HCT116 (cell line): ENCODE data around the gene TSKU. TPM values are rescaled to one million over a fixed set of nuclear protein-coding genes. Genes with fewer than 3 reads are reported as not detected.

ENCODE experiments used
- ATAC-seq: fragments of 200-7000 bp; cut with Tn5 transposase; 2 replicates; pipeline ENCODE4 v1.9.1; 2020; ENCODE audit warnings: mild to moderate bottlenecking, moderate library complexity
- BruUV-seq: library from RNA; stranded (reverse); fragments of 400-500 nt; replicated peaks from 2 replicates; lab custom pipeline; 2021; lab: Mats Ljungman, UMichigan
- CTCF ChIA-PET: fragments of 300-600 bp; sonication (Branson Sonifier 250); formaldehyde crosslinking; loops from one replicate; lab custom pipeline; 2021; ENCODE audit warnings: antibody characterized with exemption; lab: Charles Lee
- POLR2A ChIA-PET: fragments of 300-600, 350-600 bp; sonication (Branson Sonifier 250); formaldehyde crosslinking; loops from one replicate; lab custom pipeline; 2021; ENCODE audit warnings: antibody characterized with exemption; lab: Charles Lee
- RAD21 ChIA-PET, 2 experiments: fragments of 300-600 bp; sonication (Branson Sonifier 250); formaldehyde crosslinking; loops; one replicate each; lab custom pipeline; 2023; ENCODE audit warnings: low total read pairs in 2 of 2; ENCODE audit not compliant: uncharacterized antibody in 2 of 2, unreplicated experiment in 2 of 2, low non-redundant PET in 1 of 2; lab: Charles Lee
- DNase-seq: peaks from one replicate; pipeline ENCODE4 v3.0.0-alpha.2; 2010; ENCODE audit warnings: low read depth, low spot score
- H2AFZ ChIP-seq: fragments of 200-600 bp; shearing (Covaris generic), sonication (generic); 2 replicates; pipeline ENCODE4 v1.6.1; 2017; ENCODE audit warnings: low read depth, mixed run types, mixed read lengths, antibody characterized with exemption, low read length; ENCODE audit not compliant: poor library complexity, severe bottlenecking
- H3K27ac ChIP-seq: 2 replicates; pipeline ENCODE4 v1.5.1; 2012; ENCODE audit warnings: low read depth, low read length
- H3K27me3 ChIP-seq: fragments of 200-600 bp; sonication (generic); 2 replicates; pipeline ENCODE4 v1.6.1; 2016; ENCODE audit warnings: mixed run types, low read length, mixed read lengths; ENCODE audit not compliant: insufficient read depth
- H3K36me3 ChIP-seq, 2 experiments: fragments of 200-500 bp in 1 of 2; fragments of 200-600 bp in 1 of 2; sonication (Bioruptor generic) in 1 of 2; sonication (generic) in 1 of 2; 2 replicates each; pipeline versions ENCODE4 v1.5.1 to v1.6.1; 2014 to 2016; ENCODE audit warnings: low read length in 2 of 2, inconsistent platforms in 1 of 2, mixed read lengths in 1 of 2, mixed run types in 1 of 2; ENCODE audit not compliant: insufficient read depth in 2 of 2, control insufficient read depth in 1 of 2
- H3K4me1 ChIP-seq, 2 experiments: fragments of 200-600 bp in 1 of 2; sonication (generic) in 1 of 2; 2 replicates each; pipeline versions ENCODE4 v1.5.1 to v1.6.1; 2012 to 2017; ENCODE audit warnings: low read length in 2 of 2, inconsistent platforms in 1 of 2, mild to moderate bottlenecking in 1 of 2, mixed read lengths in 1 of 2, mixed run types in 1 of 2, moderate library complexity in 1 of 2; ENCODE audit not compliant: insufficient read depth in 2 of 2, control insufficient read depth in 1 of 2
- H3K4me2 ChIP-seq: fragments of 200-600 bp; sonication (generic); 2 replicates; pipeline ENCODE4 v1.6.1; 2017; ENCODE audit warnings: mixed run types, low read length, mixed read lengths
- H3K4me3 ChIP-seq, 2 experiments: fragments of 200-600 bp in 1 of 2; sonication (generic) in 1 of 2; replicated peaks in 1 of 2; 2 replicates each; pipeline ENCODE4 v1.5.1; 2011 to 2016; ENCODE audit warnings: low read length in 2 of 2, control low read depth in 1 of 2, low read depth in 1 of 2, mild to moderate bottlenecking in 1 of 2, mixed read lengths in 1 of 2, mixed run types in 1 of 2
- H3K79me2 ChIP-seq: fragments of 200-600 bp; sonication (generic); 2 replicates; pipeline ENCODE4 v1.6.1; 2017; ENCODE audit warnings: mild to moderate bottlenecking, mixed run types, low read length, moderate library complexity, mixed read lengths; ENCODE audit not compliant: insufficient read depth
- H3K9ac ChIP-seq: fragments of 200-600 bp; sonication (generic); 2 replicates; pipeline ENCODE4 v1.6.1; 2016; ENCODE audit warnings: low read length, mixed read lengths
- H3K9me2 ChIP-seq: fragments of 200-600 bp; sonication (generic), shearing (Covaris generic); 2 replicates; pipeline ENCODE4 v1.6.1; 2017; ENCODE audit warnings: mixed run types, mild to moderate bottlenecking, moderate library complexity; ENCODE audit not compliant: insufficient read depth
- H3K9me3 ChIP-seq, 2 experiments: fragments of 200-500 bp in 1 of 2; fragments of 200-600 bp in 1 of 2; sonication (Bioruptor generic) in 1 of 2; sonication (generic) in 1 of 2; 2 replicates each; pipeline ENCODE4 v1.6.1; 2014 to 2017; ENCODE audit warnings: low read length in 2 of 2, mixed read lengths in 2 of 2, inconsistent platforms in 1 of 2, low read depth in 1 of 2, mild to moderate bottlenecking in 1 of 2, mixed run types in 1 of 2, moderate library complexity in 1 of 2; ENCODE audit not compliant: control insufficient read depth in 1 of 2, insufficient read depth in 1 of 2
- H4K20me1 ChIP-seq: fragments of 200-600 bp; sonication (generic), shearing (Covaris generic); 2 replicates; pipeline ENCODE4 v1.6.1; 2017; ENCODE audit warnings: mixed run types, mild to moderate bottlenecking, moderate library complexity; ENCODE audit not compliant: insufficient read depth
- MAX ChIP-seq: IDR thresholded peaks from 2 replicates; pipeline ENCODE4 v1.6.1; 2012
- POLR2AphosphoS5 ChIP-seq: IDR thresholded peaks from 2 replicates; pipeline ENCODE4 v1.6.1; 2011; ENCODE audit warnings: mild to moderate bottlenecking, low read depth, low read length, moderate library complexity
- REST ChIP-seq: IDR thresholded peaks from 2 replicates; pipeline ENCODE4 v1.6.1; 2012; ENCODE audit warnings: low read depth
- TCF7L2 ChIP-seq: IDR thresholded peaks from 2 replicates; pipeline ENCODE4 v1.7.0; 2011; ENCODE audit warnings: borderline replicate concordance, inconsistent platforms; ENCODE audit not compliant: insufficient read depth, insufficient read length; ENCODE audit errors: extremely low read depth
- YY1 ChIP-seq: IDR thresholded peaks from 2 replicates; pipeline ENCODE4 v1.6.1; 2011; ENCODE audit warnings: low read length, low read depth, moderate library complexity, mild to moderate bottlenecking; ENCODE audit not compliant: insufficient replicate concordance; ENCODE audit errors: extremely low read depth
- intact Hi-C: fragments of 100-400 bp; cut with micrococcal nuclease; formaldehyde crosslinking; loops from 2 replicates; pipeline ENCODE4 v1.10.0; 2022
- total RNA-seq: library from RNA; stranded (reverse); gene quantifications from one replicate; pipeline ENCODE4 v1.2.1, GENCODE V29; 2021; ENCODE audit not compliant: unreplicated experiment

The TSKU gene
- total RNA-seq, 1 experiment from 2014 or later, result 21.9 TPM

GRCh38 chr11:76782531-76783293 is 444 bp upstream of the TSKU start (continued):
- peak; percentile 77 for TF ChIP-seq YY1
- no peak for TF ChIP-seq MAX

DNA sequence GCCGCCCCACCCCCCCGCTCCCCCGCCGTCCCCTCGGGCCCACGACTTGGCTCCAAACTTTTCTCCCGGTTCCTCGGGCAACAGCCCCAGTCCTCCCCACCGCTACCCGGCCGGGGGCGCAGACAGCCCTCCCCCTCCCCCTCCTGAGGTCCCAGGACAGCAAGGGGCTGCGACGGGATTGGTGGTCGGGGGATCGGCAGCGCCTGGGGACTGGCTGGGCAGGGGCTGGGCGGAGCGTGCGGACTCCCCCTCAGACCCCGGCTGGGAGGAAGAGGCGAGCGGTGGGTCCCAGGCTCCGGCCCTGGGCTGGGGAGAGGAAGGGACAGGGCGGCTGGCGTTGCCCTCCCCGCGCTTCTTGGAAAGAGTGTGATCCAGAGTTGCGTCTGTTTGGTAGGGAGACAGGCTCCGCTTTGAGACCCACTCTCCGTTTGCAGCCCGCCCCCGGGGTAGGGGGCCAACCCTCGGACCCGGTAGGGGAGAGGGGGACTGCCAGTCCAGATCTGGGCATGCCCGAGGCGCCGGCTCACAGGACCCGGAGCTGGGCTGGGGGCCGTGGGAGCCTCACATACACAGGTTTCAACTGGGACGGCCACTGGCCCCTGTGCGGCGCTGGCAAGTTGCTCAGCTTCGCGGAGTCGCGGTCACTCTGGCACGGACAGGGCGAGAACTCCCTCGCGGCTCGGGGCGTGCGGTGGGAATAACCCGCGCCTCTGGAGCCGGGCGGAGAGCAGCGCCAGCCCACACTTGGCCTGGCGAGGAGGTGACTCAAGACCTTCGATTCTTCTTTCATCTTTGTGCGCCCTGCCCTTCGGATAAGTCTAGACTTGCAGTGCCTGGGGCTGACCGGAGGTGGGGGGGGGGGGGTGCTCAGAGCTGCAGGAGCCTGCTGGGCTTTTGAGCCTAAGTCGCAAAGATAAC is 999 bp downstream of the TSKU start:
- Histone ChIP-seq H3K9me3 (no peaks in the 10 kb centered on the region), H3K27ac (peak overlapping the region; percentile 88), H3K27me3 (no peaks in the 10 kb centered on the region), H4K20me1 (peaks cover 15% of the 10 kb centered on the region; the same call in 1 of the 2 replicates), H2AFZ (no peak overlapping the region), H3K79me2 (peaks cover 52% of the 10 kb centered on the region), H3K36me3 (no peaks in the 10 kb centered on the region), H3K4me1 (peaks cover 52 to 66% of the 10 kb centered on the region in 2 experiments), H3K9ac (peak overlapping the region; percentile 96), H3K9me2 (no peaks in the 10 kb centered on the region), H3K4me3 (peak overlapping the region; percentile 85 to 91), H3K4me2 (peak overlapping the region; percentile 95)
- peak; percentile 93 for TF ChIP-seq TCF7L2
- TF ChIP-seq POLR2AphosphoS5, result peak; percentile 39; the same call in 1 of the 2 replicates
- no peak for TF ChIP-seq REST
- peak; percentile 55 for DNase-seq
- ChIA-PET POLR2A (no interaction called here), RAD21 (no interaction called here), CTCF (interaction anchor here (0.6 kb wide), 1 partner anchor 28 kb away, joined by 4 read pairs; no protein-coding TSS in a partner anchor)
- peak; percentile 33 for ATAC-seq
- intact Hi-C loops, result loop anchor here (5.0 kb wide), 1 partner anchor 37 kb away; no protein-coding TSS in a partner anchor
- no TSS peak for BruUV-seq
